Activated effector memory CD4-positive, alpha-beta T cell treated with anti-CD3 and anti-CD28 coated beads, Interleukin-2, amount 50 U/mL, for 16 hours (primary cell): ENCODE data around the gene TOR4A.
"Not testable (repeated sequence)": the region's sequence is repeated elsewhere in the genome, so short reads cannot be mapped to it uniquely, and the experiment has no call there.

Experiments
- DNase-seq: peaks from one replicate; pipeline ENCODE4 v3.0.0-alpha.2; 2020

TOR4A gene

GRCh38 chr9:137253717-137254623 is 23.6 kb upstream of the TOR4A start:
- DNase-seq: no peak

DNA sequence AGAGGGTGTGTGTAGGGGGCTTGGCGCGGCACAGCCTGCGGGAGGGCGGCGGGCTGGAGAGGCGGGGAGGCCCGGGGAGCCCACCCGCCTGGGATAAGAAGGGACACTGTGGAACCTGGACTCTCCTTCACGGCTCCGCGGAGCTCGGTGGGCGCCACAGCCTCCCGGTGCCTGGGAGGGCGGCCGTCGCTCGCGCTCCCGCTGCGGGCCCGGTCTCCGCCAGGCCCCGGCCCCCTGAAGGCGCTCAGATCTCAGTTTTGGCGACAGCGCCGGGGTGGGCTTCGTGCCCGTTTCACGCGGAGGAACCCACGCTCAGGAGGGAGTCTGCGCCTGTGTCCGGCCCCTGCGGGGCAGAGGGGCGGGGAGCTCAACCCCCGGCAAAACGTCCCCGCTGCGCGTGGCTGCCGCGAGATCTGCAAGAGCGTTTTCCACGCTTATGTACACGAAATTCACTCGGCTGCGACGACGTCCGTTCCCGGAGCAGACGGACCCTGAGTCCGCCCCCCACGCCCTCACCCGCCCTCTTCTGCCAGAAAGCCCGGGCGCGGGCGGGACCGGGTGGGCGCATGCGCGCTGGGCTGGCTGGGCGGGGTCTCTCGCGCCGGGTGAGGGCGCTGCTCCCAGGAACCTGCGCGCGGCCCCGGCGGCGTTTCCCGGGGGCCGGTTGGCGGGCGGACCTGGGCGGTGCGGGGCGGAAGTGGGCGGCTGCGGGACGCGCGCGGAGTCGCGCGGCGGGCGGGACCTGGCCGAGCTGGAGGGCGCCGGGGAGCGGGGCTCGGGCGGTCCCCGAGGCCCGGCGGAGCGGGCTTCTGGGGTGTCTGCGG is 22.7 kb upstream of the TOR4A start, which contains the start of gene NELFB:
Gene NELFB (plus strand): TSS at position 704 of the 824 bp plus-strand sequence.
- DNase-seq: peak; percentile 99

DNA sequence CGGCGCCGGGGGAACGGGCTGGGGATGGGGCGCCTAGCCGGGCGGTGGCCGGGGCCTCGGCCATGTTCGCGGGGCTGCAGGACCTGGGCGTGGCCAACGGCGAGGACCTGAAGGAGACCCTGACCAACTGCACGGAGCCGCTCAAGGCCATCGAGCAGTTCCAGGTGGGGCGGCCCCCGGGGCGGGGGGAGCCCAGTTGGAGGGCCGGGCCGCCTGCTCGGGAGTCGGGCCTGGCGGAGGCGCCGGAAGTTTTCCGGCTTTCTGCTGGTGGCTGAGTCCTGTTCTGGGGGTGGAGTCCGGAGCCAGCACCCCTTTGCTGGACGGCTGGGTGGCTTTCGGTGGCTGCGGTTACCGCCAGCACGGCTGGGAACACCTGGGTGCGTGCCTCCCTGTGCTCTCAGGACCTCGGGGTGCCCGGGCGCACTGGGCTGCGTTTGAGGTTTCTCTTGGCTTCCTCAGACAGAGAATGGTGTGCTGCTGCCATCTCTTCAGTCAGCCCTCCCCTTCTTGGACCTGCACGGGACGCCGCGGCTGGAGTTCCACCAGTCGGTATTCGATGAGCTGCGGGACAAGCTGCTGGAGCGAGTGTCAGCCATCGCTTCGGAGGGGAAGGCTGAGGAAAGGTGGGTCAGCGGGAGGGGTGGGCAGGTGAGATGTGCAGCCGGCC is 21.9 kb upstream of the TOR4A start:
- DNase-seq: no peak

GRCh38 chr9:137256362-137256761 is 21.2 kb upstream of the TOR4A start:
- no peak for DNase-seq

GRCh38 chr9:137256856-137257255 is 20.7 kb upstream of the TOR4A start:
- DNase-seq: no peak

DNA sequence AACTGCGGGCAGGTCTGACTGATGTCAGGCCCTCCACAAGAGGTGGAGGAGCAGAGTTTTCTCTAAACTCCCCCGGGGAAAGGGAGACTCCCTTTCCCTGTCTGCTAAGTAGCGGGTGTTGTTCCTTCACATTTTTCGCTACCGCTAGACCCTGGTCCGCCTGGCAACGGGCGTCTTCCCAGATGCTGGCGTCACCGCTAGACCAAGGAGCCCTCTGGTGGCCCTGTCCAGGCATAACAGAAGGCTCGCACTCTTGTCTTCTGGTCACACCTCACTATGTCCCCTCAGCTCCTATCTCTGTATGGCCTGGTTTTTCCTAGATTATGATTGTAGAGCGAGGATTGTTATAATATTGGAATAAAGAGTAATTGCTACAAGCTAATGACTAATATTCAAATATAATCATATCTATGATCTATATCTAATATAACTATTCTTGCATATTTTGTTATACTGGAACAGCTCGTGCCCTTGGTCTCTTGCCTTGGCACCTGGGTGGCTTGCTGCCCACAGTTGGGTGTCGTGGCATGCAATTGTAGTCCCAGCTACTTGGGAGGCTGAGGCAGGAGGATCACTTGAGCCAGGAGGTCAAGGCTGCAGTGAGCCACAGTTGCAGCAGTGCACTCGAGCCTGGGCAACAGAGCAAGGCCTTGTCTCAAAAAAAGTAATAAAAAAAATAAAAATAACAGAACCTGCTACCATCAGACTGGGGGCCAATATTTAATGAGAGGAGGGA is 15.2 kb upstream of the TOR4A start:
- DNase-seq: not testable (repeated sequence)

DNA sequence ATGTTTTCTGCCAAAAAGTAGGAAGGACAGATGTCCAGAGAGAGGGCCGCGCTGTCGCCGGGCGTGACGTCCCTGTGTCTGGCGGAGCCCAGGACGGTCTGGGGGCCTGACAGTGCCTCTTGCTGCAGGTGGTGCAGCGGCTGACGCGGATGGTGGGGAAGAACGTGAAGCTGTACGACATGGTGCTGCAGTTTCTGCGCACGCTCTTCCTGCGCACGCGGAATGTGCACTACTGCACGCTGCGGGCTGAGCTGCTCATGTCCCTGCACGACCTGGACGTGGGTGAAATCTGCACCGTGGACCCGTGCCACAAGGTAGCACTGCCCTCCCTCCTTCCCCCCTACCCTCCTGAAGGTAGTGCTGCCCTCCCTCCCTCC is 14.6 kb upstream of the TOR4A start:
- no peak for DNase-seq

- DNase-seq: no peak
Observed at GRCh38 chr9:137263506-137263905, 14.0 kb upstream of the TOR4A start.

DNA sequence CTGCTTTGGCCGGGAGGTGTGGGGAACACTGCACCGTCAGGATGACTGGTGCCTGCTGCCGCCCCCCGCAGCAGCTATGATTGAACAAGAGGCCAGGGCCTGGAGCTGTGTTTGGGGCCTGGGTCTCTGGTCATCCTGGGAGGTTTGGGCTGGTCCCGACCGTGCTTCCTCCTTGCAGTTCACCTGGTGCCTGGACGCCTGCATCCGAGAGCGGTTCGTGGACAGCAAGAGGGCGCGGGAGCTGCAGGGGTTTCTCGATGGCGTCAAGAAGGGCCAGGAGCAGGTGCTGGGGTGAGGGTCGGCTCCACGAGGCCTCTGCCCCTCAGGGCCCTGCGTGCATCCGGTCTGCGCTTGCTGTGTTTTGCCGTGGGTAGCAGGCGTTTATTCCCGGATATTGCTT is 13.5 kb upstream of the TOR4A start:
- DNase-seq: no peak

- DNase-seq: no peak
Observed at GRCh38 chr9:137265496-137266161, 11.9 kb upstream of the TOR4A start.

- no peak for DNase-seq
Observed at GRCh38 chr9:137266162-137266527, 11.4 kb upstream of the TOR4A start.

DNA sequence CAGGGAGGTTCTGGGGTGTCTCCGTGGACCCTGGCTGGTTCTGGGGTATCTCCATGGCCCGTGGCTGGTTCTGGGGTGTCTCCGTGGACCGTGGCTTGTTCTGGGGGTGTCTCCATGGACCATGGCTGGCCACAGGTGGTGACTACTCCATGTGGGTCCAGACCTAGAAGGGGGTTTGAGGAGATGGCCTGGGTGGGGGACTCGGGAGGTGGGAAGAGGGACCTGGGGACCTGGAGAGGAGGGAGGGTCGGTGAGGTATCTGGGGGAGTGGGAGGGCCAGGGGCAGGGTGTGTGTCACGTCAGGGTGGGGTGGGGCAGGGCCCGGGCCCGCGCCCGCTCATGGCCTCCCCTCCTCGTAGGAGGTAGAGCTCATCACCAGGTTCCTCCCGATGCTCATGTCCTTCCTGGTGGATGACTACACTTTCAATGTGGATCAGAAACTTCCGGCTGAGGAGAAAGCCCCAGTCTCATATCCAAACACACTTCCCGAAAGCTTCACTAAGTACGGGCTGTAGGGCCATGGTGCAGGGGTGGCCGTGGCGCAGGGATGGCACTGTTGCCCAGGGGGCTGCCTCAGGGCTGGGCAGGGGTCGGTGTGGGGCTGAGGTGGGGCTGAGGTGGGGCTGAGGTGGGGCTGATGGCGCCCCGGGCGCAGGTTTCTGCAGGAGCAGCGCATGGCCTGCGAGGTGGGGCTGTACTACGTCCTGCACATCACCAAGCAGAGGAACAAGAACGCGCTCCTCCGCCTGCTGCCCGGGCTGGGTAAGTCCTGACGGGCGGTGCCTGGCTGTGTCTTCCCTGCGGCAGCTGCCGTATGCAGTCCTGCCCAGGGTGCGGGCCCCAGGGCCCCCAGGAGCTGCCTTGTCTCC is 10.7 kb upstream of the TOR4A start:
- no peak for DNase-seq

- DNase-seq: no peak
Observed at GRCh38 chr9:137267933-137268355, 9.6 kb upstream of the TOR4A start.

DNA sequence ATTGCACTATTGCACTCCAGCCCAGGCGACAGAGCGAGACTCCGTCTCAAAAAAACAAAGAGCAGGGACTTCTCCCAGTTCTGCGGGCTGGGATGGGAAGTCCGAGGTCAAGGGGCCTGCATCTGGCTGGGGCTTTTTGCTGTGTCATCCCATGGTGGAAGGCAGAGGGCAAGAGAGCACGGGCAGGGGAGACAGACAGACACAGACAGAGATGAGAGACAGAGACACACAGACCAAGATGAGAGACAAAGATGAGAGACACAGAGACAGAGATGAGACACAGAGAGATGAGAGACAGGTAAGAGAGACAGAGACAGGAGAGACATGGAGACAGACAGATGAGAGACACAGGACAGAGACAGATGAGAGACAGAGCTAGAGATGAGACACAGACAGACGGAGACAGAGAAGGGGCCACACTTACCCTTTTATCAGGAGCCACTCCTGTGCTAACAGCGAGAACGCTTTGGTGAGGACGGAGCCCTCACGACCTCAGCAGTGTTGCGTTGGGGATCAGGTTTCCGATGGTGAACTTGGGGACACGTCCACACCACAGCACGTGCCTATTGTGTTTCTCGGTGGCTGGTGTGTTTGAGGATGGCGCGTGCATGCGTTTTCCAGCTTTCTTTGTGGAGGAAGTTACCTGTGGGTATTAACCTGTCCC is 8.9 kb upstream of the TOR4A start:
- no peak for DNase-seq

GRCh38 chr9:137269231-137269772 is 8.2 kb upstream of the TOR4A start:
- DNase-seq: no peak

DNA sequence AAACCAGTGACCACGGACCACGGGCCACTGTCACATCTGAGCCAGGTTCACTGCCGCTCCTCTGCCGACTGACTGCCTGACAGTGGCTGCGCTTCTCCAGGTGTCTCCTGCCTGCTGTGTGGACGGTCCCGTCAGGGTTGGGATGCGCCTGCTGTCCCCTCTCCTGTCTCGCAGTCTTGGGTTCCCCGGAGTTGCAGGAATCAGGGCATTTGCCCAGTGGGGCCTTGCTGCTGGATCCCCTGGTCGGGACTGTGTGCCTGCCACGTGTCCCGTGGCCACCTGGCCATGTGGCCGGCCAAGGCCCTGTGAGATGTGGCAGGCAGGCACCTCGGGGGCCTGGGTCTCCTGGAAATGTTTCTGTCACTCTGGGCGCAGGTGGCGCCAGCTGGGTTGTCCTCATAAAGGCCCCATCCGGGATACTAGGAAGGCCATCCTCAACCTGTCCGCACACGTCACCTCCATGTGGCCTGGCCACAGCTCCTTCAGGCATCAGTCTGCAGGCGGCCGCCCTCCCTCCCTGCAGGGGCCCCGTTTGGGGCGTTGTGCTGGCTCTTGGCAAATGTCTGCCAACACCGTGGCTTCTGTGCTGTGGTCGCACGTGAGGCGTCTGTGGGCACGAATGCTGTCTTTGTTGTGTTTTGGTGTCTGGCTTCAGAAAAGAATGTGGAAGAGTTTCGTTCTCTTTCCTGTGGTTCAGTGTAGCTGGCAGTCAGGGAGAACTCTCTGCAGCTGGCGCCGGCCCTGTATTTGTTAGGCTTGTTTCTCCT is 6.4 kb upstream of the TOR4A start:
- DNase-seq: no peak

DNA sequence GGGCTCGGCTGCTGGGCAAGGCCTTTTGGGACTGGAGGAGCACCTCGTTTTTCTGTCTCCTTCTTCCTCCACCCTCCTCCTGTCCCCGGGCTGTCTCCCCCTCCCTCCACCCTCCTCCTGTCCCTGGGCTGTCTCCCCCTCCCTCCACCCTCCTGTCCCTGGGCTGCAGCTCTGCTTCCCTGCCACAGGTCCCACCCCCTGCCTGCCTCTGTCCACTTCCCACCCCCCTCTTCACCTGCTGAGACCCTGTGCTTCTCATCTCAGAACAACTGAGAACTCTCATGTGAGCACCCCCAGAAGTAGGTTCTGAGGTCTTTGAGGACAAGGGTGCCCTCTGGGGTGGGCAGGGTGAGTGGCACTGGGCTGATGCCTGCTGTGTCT is 5.8 kb upstream of the TOR4A start:
- DNase-seq: no peak

- no peak for DNase-seq
Observed at GRCh38 chr9:137272241-137273094, 5.1 kb upstream of the TOR4A start.
